NCI-H524 (cell line): ENCODE results near the gene NEU2.
"Not testable (repeated sequence)": the region's sequence is repeated elsewhere in the genome, so short reads cannot be mapped to it uniquely, and the experiment has no call there.

ENCODE experiments used
- DNase-seq, 2 experiments: peaks; one replicate each; lab custom pipeline; 2025; lab: John Stamatoyannopoulos, UW

The NEU2 gene

GRCh38 chr2:233058717-233059546 lies 26.5 kb downstream of the NEU2 start:
- no peak for DNase-seq

- no peak for DNase-seq
Observed at GRCh38 chr2:233059547-233059796, 27.0 kb downstream of the NEU2 start.

- DNase-seq: no peak
Observed at GRCh38 chr2:233059797-233060500, 27.5 kb downstream of the NEU2 start, which contains the start of gene INPP5D. INPP5D (plus strand) TSS chr2:233060342; CDS start chr2:233060479, 137 bp downstream.

- DNase-seq: no peak
Observed at GRCh38 chr2:233060501-233060979, 28.1 kb downstream of the NEU2 start.

- no peak for DNase-seq
Observed at GRCh38 chr2:233060980-233061590, 28.6 kb downstream of the NEU2 start.

GRCh38 chr2:233061591-233062450 lies 29.3 kb downstream of the NEU2 start:
- DNase-seq: no peak

GRCh38 chr2:233062451-233062850 lies 30.0 kb downstream of the NEU2 start:
- DNase-seq: no peak

GRCh38 chr2:233062946-233063268 lies 30.4 kb downstream of the NEU2 start:
- DNase-seq: no peak

- no peak for DNase-seq
Observed at GRCh38 chr2:233063269-233063975, 30.9 kb downstream of the NEU2 start.

- no peak for DNase-seq
Observed at GRCh38 chr2:233063976-233064411, 31.5 kb downstream of the NEU2 start.

- no peak for DNase-seq
Observed at GRCh38 chr2:233064530-233065199, 32.2 kb downstream of the NEU2 start.

- DNase-seq: not testable (repeated sequence)
Observed at GRCh38 chr2:233065200-233065589, 32.7 kb downstream of the NEU2 start.

- no peak for DNase-seq
Observed at GRCh38 chr2:233065954-233066470, 33.5 kb downstream of the NEU2 start.

- no peak for DNase-seq
Observed at GRCh38 chr2:233068762-233069418, 36.4 kb downstream of the NEU2 start.

- DNase-seq: no peak
Observed at GRCh38 chr2:233072838-233073237, 40.4 kb downstream of the NEU2 start.

- no peak for DNase-seq
Observed at GRCh38 chr2:233074106-233074505, 41.6 kb downstream of the NEU2 start.

GRCh38 chr2:233075141-233075965 lies 42.9 kb downstream of the NEU2 start:
- DNase-seq: no peak

- DNase-seq: no peak
Observed at GRCh38 chr2:233075966-233076339, 43.5 kb downstream of the NEU2 start.

- DNase-seq: peak in 1 of 2 experiments; percentile 8
Observed at GRCh38 chr2:233076749-233077148, 44.3 kb downstream of the NEU2 start.
